D721Med (cell line): Measurements from ENCODE around the gene TMEM131L.

Experiments used
- DNase-seq: peaks from one replicate; pipeline ENCODE4 v3.0.0; 2011; ENCODE audit warnings: low spot score; ENCODE audit not compliant: insufficient read length
- FAIRE-seq: peaks from 2 replicates; lab custom pipeline; 2011; peaks lifted over from hg19 to GRCh38; lab: Jason Lieb, UNC
- TF ChIP-seq, protein P1 (sequence below): IDR thresholded peaks from 2 replicates; pipeline ENCODE4 v1.5.1; 2012; ENCODE audit warnings: mild to moderate bottlenecking, control low read depth; ENCODE audit not compliant: insufficient read depth; ENCODE audit errors: missing control alignments

TMEM131L gene

DNA sequence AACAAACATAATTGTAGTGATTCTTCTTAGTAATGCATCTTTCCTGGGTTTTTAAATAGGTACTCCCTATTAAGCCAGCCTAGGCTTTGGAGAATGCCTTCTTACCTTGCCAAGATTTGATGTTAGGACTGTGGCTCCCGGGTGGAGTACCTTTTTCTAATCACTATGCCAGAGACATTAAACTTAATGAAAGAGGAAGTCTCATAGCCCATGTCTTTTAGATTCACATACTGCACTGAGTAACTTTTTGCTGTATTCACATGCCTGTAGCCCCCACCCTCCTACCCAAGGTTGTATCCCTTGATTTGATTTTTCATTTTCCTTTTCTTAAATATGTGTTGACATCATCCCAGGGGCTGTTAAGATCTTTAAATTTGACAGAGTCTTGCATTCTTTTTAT lies 113.7 kb downstream of the TMEM131L start:
- DNase-seq (no peak), FAIRE-seq (no peak)
- TF ChIP-seq, protein P1, sequence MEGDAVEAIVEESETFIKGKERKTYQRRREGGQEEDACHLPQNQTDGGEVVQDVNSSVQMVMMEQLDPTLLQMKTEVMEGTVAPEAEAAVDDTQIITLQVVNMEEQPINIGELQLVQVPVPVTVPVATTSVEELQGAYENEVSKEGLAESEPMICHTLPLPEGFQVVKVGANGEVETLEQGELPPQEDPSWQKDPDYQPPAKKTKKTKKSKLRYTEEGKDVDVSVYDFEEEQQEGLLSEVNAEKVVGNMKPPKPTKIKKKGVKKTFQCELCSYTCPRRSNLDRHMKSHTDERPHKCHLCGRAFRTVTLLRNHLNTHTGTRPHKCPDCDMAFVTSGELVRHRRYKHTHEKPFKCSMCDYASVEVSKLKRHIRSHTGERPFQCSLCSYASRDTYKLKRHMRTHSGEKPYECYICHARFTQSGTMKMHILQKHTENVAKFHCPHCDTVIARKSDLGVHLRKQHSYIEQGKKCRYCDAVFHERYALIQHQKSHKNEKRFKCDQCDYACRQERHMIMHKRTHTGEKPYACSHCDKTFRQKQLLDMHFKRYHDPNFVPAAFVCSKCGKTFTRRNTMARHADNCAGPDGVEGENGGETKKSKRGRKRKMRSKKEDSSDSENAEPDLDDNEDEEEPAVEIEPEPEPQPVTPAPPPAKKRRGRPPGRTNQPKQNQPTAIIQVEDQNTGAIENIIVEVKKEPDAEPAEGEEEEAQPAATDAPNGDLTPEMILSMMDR = no peak

DNA sequence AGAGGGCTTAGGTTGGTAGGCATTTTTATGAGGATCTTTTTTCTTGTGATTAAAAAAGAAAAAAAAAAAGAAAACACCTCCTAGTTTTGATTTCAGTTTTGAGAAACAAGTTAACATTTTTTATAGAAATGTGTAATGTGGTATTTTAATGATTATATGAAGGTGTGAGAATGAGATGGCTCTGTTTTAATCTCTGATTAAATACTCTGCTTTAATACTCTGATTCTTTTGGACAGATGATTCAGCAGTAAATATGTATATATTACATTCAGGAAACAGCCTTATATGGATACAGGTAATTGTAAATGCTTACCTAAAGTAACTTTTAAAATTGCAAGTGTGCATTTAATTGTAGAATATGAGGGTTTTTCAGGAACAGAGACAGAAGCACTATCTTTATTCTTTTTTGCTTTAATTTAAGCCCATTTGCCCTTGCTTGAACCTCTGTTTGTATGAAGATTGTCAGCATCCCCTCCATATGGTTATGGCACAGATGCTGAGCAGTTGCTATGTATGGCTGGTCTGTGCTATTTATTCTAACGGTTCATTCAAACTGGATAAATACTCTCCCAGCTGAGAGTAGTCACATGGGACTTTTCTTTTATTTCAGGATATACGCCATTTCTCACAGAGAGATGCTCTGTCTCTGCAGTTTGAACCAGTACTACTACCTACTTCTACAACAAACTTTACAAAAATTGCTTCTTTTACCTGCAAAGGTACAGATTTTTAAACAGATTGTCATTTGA lies 117.0 kb downstream of the TMEM131L start:
- TF ChIP-seq, protein P1 = no peak
- no peak for DNase-seq
- no peak for FAIRE-seq

DNA sequence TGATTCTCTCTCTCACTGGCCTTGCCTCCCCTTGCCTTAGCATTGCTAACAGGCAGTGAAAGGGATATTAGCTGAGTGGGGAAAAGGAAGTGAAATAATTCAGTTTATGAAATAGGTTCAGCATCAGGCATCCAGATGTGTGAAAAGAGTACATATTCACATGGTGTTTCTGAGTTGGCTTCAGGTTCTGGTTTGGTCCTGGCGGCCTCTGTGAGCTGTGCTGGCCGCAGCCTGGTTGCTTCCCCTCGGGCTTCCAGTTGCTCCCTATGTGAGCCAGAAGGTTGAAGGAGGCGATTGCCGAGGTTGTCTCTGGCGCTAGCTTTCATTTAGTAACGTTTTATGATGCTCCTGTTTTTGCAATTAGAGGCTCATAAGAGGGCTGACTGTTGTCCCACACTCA lies 118.9 kb downstream of the TMEM131L start:
- no peak for DNase-seq
- FAIRE-seq = no peak

DNA sequence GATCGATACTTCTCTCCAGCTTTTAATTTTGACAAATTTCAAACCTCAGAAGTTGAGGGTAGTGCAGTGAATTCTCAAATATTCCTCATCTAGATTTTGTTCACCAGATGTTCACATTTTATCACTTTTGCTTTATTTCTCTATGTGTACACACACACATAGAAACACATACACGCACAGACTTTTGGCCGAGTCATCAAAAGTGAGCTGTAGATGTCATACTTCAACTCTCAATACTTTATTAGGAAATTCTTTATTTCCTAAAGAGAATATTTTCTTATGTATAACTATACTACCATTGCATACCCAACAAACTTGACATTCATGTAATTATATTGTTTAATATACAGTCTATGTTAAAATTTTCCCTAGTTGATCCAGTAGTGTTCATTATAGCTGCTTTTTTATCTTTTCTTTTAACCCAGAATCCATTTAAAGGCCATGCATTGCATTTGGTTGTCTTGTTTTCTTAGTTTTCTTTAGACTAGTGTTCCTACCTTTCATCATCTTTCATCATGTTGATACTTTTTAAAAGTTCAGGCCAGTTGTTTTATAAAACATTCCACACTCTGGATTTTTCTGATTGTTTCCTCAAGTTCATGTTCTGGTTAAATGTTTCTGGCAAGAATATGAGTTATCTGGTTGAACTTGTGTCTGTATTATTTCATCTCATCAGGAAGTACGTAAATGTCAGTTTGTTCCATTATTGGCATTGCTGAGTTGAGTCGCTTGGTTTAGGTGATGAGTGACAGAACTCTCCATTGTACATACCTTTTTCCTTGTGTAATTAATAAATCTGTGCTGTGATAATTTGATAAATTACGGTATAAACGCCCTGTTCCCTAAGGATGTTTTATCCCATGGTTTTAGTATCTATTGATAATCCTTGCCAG lies 123.8 kb downstream of the TMEM131L start:
- TF ChIP-seq, protein P1 = no peak
- DNase-seq (no peak), FAIRE-seq (no peak)

More for the DNA sequence above, 118.9 kb downstream of the TMEM131L start:
- TF ChIP-seq, protein P1 = no peak

DNA sequence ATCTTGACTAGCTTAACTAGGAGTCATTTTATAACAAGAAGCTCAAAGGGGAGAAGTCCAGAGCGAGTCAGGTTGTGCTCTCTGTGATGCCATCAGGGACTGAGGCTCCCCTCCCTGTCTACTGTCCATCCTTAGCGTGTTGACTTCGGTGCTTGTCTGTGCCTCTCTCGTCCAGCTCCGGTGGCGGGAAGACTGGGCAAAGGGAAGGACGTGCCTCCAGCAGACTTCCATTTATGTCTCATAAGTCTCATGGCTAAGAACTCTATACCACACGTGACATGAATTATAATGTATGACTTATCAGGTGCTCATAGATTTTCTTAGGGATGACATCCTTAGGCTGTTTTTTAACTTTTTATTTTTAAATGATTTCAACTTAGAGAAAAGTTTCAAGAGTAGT lies 125.3 kb downstream of the TMEM131L start:
- no peak for FAIRE-seq
- TF ChIP-seq, protein P1 = no peak

DNA sequence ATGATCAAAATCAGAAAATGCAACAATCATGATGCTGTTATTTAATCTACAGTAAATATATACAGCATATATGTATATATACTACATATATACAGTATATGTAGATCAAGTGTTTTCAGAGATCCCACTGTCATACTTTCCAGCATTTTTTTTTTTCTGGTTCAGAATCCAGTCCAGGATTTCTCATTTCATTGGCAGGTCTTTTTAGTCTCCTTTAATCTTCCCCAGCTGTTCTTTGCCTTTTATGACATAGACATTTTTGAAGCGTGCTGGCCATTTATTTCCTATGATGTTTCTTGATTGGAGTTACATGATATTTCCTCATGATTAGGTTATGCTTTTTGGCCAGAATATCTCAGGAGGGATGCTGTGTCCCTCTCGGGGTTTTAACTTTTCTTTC lies 125.9 kb downstream of the TMEM131L start:
- TF ChIP-seq, protein P1 = no peak
- no peak for DNase-seq
- no peak for FAIRE-seq

More for the DNA sequence above, 125.3 kb downstream of the TMEM131L start:
- DNase-seq = no peak
